ENCODE measurements around the gene MROH8.
A peak's percentile ranks its signal among the peaks of the same experiment; 100 is the strongest.
"Not testable (repeated sequence)": the region's sequence is repeated elsewhere in the genome, so short reads cannot be mapped to it uniquely, and the experiment has no call there.

MROH8 gene

DNA sequence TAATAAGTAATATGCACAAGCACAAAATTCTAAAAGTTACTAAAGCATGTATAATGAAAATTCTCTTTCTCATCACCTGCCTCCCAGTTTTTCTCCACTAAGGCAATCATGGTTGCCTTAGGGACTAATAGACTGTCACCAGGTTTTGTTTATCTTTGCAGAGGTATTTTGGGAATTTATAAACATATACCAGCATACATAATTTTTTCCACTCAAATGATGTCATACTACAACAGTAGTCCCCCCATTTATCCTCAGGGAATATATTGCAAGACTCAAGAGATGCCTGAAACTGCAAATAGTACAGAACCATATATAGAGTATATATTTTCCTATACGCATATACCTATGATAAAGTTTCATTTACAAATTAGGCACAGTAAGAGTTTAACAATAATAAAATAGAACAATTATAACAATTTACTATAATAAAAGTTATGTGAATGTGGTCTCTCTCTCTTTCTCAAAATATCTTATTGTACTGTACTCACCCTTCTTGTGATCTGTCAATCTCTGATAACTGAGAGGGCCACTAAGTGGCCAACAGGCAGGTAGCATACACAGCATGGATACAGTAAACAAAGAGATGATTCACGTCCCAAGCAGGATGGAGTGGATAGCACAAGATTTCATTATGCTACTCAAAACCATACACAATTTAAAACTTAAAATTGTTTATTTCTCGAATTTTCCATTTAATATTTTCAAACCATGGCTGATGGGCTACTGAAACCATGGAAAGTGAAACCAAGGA, 103.2 kb downstream of the MROH8 start:
- peaks cover 92% of the 10 kb centered on the region for H3K79me2 ChIP-seq (ENCODE audit: low read length)
- no peak overlapping the region for H3K27ac ChIP-seq (ENCODE audit: low read length)
- H4K20me1 ChIP-seq (ENCODE audit: insufficient read depth, low read length) = peaks cover 3% of the 10 kb centered on the region; the same call in 1 of the 2 replicates
- H3F3A ChIP-seq (ENCODE audit: insufficient read depth, low read length) = peaks cover 23% of the 10 kb centered on the region
- H3K4me2 ChIP-seq (ENCODE audit: low read depth, low read length) = no peak overlapping the region
- H3K9ac ChIP-seq (ENCODE audit: low read length) = no peak overlapping the region
- no peaks in the 10 kb centered on the region for H3K9me3 ChIP-seq (replicated peaks; ENCODE audit: insufficient read depth, low read length)
- H3K9me2 ChIP-seq (replicated peaks; ENCODE audit: insufficient read depth, low read length) = no peaks in the 10 kb centered on the region
- H3K27me3 ChIP-seq (replicated peaks; ENCODE audit: insufficient read depth, low read length) = no peaks in the 10 kb centered on the region
- H3K4me3 ChIP-seq (ENCODE audit: low read length) = no peak overlapping the region
- H3K4me1 ChIP-seq (ENCODE audit: low read length) = peaks cover 24% of the 10 kb centered on the region
- no peak overlapping the region for H2AFZ ChIP-seq (ENCODE audit: low read length)
- TF ChIP-seq EZH2phosphoT487 (IDR thresholded peaks at IDR 0.05; ENCODE audit: low read length) = no peak
- no peak for TF ChIP-seq EZH2 (optimal IDR thresholded peaks at IDR 0.05; ENCODE audit: low read depth, low read length)
- TF ChIP-seq, protein P1, sequence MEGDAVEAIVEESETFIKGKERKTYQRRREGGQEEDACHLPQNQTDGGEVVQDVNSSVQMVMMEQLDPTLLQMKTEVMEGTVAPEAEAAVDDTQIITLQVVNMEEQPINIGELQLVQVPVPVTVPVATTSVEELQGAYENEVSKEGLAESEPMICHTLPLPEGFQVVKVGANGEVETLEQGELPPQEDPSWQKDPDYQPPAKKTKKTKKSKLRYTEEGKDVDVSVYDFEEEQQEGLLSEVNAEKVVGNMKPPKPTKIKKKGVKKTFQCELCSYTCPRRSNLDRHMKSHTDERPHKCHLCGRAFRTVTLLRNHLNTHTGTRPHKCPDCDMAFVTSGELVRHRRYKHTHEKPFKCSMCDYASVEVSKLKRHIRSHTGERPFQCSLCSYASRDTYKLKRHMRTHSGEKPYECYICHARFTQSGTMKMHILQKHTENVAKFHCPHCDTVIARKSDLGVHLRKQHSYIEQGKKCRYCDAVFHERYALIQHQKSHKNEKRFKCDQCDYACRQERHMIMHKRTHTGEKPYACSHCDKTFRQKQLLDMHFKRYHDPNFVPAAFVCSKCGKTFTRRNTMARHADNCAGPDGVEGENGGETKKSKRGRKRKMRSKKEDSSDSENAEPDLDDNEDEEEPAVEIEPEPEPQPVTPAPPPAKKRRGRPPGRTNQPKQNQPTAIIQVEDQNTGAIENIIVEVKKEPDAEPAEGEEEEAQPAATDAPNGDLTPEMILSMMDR (IDR thresholded peaks at IDR 0.05; ENCODE audit: low read length) = no peak
- no peak for DNase-seq
- H3K36me3 ChIP-seq (replicated peaks; ENCODE audit: insufficient read depth, low read length) = peaks cover 3% of the 10 kb centered on the region; the same call in 1 of the 2 replicates

DNA sequence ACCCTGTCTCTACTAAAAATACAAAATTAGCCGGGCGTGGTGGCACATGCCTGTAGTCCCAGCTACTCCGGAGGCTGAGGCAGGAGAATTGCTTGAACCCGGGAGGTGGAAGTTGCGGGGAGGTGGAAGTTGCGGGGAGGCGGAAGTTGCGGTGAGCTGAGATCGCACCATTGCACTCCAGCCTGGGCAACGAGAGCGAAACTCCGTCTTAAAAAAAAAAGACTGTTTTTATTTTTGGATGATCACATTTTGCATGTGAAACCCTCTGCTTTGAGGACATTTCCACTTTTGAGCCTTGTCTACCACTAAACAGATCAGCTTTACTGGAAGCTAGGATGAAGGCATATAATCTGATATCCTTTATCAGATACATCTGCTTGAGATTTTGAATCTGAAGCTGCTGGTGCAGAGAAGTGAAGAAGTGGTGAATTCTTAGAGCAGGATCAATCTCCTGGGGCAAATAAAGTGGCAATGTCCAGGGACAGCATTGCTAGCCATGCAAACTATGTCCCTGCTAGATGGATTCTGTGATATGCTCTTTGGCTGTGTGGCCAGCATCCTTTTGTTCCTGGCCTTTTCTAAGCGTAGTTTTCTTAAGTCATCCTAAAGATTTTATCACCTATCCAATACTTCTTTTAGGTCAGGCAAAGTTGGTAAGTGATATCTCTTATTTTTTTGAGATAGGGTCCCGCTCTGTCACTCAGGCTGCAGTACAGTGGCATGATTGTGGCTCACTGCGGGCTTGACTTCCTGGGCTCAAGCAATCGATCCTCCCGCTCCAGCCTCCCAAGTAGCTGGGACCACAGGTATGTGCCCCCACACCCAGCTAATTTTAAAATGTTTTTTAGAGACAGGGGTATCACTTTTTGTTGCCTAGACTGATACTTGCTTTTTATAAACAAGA, 106.8 kb downstream of the MROH8 start:
- H3F3A ChIP-seq (ENCODE audit: insufficient read depth, low read length) = peaks cover 23% of the 10 kb centered on the region
- no peaks in the 10 kb centered on the region for H3K9me2 ChIP-seq (replicated peaks; ENCODE audit: insufficient read depth, low read length)
- peak overlapping the region; percentile 37; the same call in 1 of the 2 replicates for H3K9ac ChIP-seq (ENCODE audit: low read length)
- peak overlapping the region; percentile 49 for H3K4me2 ChIP-seq (ENCODE audit: low read depth, low read length)
- peaks cover 76% of the 10 kb centered on the region for H3K79me2 ChIP-seq (ENCODE audit: low read length)
- H3K27ac ChIP-seq (ENCODE audit: low read length) = peak overlapping the region; percentile 88
- H4K20me1 ChIP-seq (ENCODE audit: insufficient read depth, low read length) = peaks cover under 1% of the 10 kb centered on the region; the same call in 1 of the 2 replicates
- peak; percentile 49 for DNase-seq
- H3K4me3 ChIP-seq (ENCODE audit: low read length) = peak overlapping the region; percentile 10; the same call in 1 of the 2 replicates
- no peaks in the 10 kb centered on the region; the same call in 1 of the 2 replicates for H3K36me3 ChIP-seq (replicated peaks; ENCODE audit: insufficient read depth, low read length)
- peaks cover 24% of the 10 kb centered on the region for H3K4me1 ChIP-seq (ENCODE audit: low read length)
- no peaks in the 10 kb centered on the region for H3K27me3 ChIP-seq (replicated peaks; ENCODE audit: insufficient read depth, low read length)
- no peak overlapping the region for H2AFZ ChIP-seq (ENCODE audit: low read length)
- H3K9me3 ChIP-seq (replicated peaks; ENCODE audit: insufficient read depth, low read length) = no peaks in the 10 kb centered on the region
- TF ChIP-seq EZH2phosphoT487 (IDR thresholded peaks at IDR 0.05; ENCODE audit: low read length) (no peak), EZH2 (optimal IDR thresholded peaks at IDR 0.05; ENCODE audit: low read depth, low read length) (no peak)
- TF ChIP-seq, protein P1 (IDR thresholded peaks at IDR 0.05; ENCODE audit: low read length) = no peak

DNA sequence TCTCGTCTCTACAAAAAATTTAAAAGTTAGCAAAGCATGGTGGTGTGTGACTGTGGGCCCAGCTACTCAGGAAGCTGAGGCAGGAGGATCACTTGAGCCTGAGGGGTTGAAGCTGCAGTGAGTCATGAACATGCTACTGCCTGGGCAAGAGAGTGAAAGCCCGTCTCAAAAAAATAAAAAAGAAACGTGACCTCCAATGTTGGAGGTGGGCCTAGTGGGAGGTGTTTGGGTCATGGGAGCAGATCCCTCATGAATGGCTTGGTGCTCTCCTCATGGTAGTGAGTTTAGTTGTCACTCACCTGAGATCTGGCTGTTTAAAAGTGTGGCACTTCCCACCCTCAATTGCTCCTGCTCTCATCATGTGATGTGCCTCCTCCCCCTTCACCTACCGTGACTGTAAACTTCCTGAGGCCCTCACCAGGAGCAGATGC, 107.9 kb downstream of the MROH8 start:
- Histone ChIP-seq H3K27ac (ENCODE audit: low read length) (peak overlapping the region; percentile 88), H3K36me3 (replicated peaks; ENCODE audit: insufficient read depth, low read length) (peaks cover 3% of the 10 kb centered on the region; the same call in 1 of the 2 replicates), H3K4me3 (ENCODE audit: low read length) (no peak overlapping the region)

DNA sequence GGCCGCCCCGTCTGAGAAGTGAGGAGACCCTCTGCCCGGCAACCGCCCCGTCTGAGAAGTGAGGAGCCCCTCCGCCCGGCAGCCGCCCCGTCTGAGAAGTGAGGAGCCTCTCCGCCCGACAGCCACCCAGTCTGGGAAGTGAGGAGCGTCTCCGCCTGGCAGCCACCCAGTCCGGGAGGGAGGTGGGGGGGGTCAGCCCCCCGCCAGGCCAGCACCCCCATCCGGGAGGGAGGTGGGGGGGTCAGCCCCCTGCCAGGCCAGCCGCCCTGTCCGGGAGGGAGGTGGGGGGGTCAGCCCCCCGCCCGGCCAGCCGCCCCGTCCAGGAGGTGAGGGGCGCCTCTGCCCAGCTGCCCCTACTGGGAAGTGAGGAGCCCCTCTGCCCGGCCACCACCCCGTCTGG, 109.8 kb downstream of the MROH8 start:
- not testable (repeated sequence) for H3K4me3 ChIP-seq (ENCODE audit: low read length); H3K4me2 ChIP-seq (ENCODE audit: low read depth, low read length); H3K9me2 ChIP-seq (replicated peaks; ENCODE audit: insufficient read depth, low read length); H3K9ac ChIP-seq (ENCODE audit: low read length); H3K27ac ChIP-seq (ENCODE audit: low read length); DNase-seq; H3K36me3 ChIP-seq (replicated peaks; ENCODE audit: insufficient read depth, low read length); H3K9me3 ChIP-seq (replicated peaks; ENCODE audit: insufficient read depth, low read length); H3K27me3 ChIP-seq (replicated peaks; ENCODE audit: insufficient read depth, low read length); H2AFZ ChIP-seq (ENCODE audit: low read length); H4K20me1 ChIP-seq (ENCODE audit: insufficient read depth, low read length)
- peaks cover 73% of the 10 kb centered on the region for H3K79me2 ChIP-seq (ENCODE audit: low read length)
- peaks cover 15% of the 10 kb centered on the region for H3K4me1 ChIP-seq (ENCODE audit: low read length)
- H3F3A ChIP-seq (ENCODE audit: insufficient read depth, low read length) = peaks cover 23% of the 10 kb centered on the region

More for the DNA sequence above, 107.9 kb downstream of the MROH8 start:
- Histone ChIP-seq H3K9ac (ENCODE audit: low read length) (peak overlapping the region; percentile 35; the same call in 1 of the 2 replicates), H2AFZ (ENCODE audit: low read length) (no peak overlapping the region), H3K79me2 (ENCODE audit: low read length) (peaks cover 76% of the 10 kb centered on the region), H3K4me1 (ENCODE audit: low read length) (peaks cover 23% of the 10 kb centered on the region), H3K4me2 (ENCODE audit: low read depth, low read length) (peak overlapping the region; percentile 28), H3K27me3 (replicated peaks; ENCODE audit: insufficient read depth, low read length) (no peaks in the 10 kb centered on the region), H3F3A (ENCODE audit: insufficient read depth, low read length) (peaks cover 23% of the 10 kb centered on the region), H3K9me2 (replicated peaks; ENCODE audit: insufficient read depth, low read length) (no peaks in the 10 kb centered on the region), H3K9me3 (replicated peaks; ENCODE audit: insufficient read depth, low read length) (no peaks in the 10 kb centered on the region), H4K20me1 (ENCODE audit: insufficient read depth, low read length) (no peaks in the 10 kb centered on the region; the same call in 1 of the 2 replicates)
- DNase-seq = peak; percentile 53
- TF ChIP-seq, protein P1 (IDR thresholded peaks at IDR 0.05; ENCODE audit: low read length) = no peak
